Natural killer cell (primary cell): ENCODE data around the gene CD68. TPM values are rescaled to one million over a fixed set of nuclear protein-coding genes. Genes with fewer than 3 reads are reported as not detected.

Experiments used
- ATAC-seq, 3 donors: fragments of 150-1000 bp in 2 of 3; fragments of 200-7000 bp in 1 of 3; cut with Tn5 transposase; 1 replicate in 1 of 3; 2 replicates in 2 of 3; pipeline ENCODE4 v1.10.0; 2021; ENCODE audit warnings: mild to moderate bottlenecking in 2 of 3, moderate library complexity in 2 of 3
- DNase-seq, 2 donors: peaks; one replicate each; pipeline versions ENCODE4 v3.0.0 to v3.0.0-alpha.2; 2013 to 2021; ENCODE audit warnings: mixed read lengths in 1 of 2
- H3K27ac ChIP-seq: one replicate; pipeline ENCODE4 v1.5.1; 2013; ENCODE audit warnings: mild to moderate bottlenecking, low read length
- H3K27me3 ChIP-seq: one replicate; pipeline ENCODE4 v1.6.1; 2013; ENCODE audit warnings: low read length; ENCODE audit not compliant: control insufficient read depth, insufficient read depth
- H3K36me3 ChIP-seq: one replicate; pipeline ENCODE4 v1.6.1; 2013; ENCODE audit warnings: low read length; ENCODE audit not compliant: control insufficient read depth, insufficient read depth
- H3K4me1 ChIP-seq: one replicate; pipeline ENCODE4 v1.6.1; 2013; ENCODE audit warnings: low read length; ENCODE audit not compliant: control insufficient read depth, insufficient read depth
- H3K4me3 ChIP-seq: one replicate; pipeline ENCODE4 v1.5.1; 2013; ENCODE audit warnings: low read length
- H3K9me3 ChIP-seq: one replicate; pipeline ENCODE4 v1.6.1; 2013; ENCODE audit warnings: low read length; ENCODE audit not compliant: control insufficient read depth, insufficient read depth
- H3K27ac Mint-ChIP-seq, 2 donors: one replicate each; pipeline ENCODE4 v1.8.0; 2022; ENCODE audit warnings: mild to moderate bottlenecking in 2 of 2, mixed read lengths in 2 of 2, moderate library complexity in 1 of 2
- H3K27me3 Mint-ChIP-seq, 2 donors: one replicate each; pipeline ENCODE4 v1.8.0; 2022; ENCODE audit warnings: low read depth in 2 of 2, mixed read lengths in 2 of 2
- H3K36me3 Mint-ChIP-seq: one replicate; pipeline ENCODE4 v1.8.0; 2022; ENCODE audit warnings: mixed read lengths
- H3K4me1 Mint-ChIP-seq, 2 donors: one replicate each; pipeline ENCODE4 v1.8.0; 2022; ENCODE audit warnings: mixed read lengths in 2 of 2
- H3K4me3 Mint-ChIP-seq: one replicate; pipeline ENCODE4 v1.8.0; 2022; ENCODE audit warnings: mild to moderate bottlenecking, moderate library complexity, mixed read lengths
- H3K9me3 Mint-ChIP-seq, 2 donors: one replicate each; pipeline ENCODE4 v1.8.0; 2022; ENCODE audit warnings: mixed read lengths in 2 of 2
- WGBS: methylation state at CpG from one replicate; pipeline ENCODE4 v1.1.7; 2013; ENCODE audit warnings: missing lambda C conversion rate; ENCODE audit not compliant: insufficient coverage; 5-methylcytosine and 5-hydroxymethylcytosine counted together
- intact Hi-C: fragments of 100-400 bp; cut with micrococcal nuclease; formaldehyde crosslinking; loops from one replicate; pipeline ENCODE4 v1.14.2; 2022
- total RNA-seq, 4 donors: library from RNA; stranded (reverse); fragments of 120-200 nt in 1 of 4; gene quantifications; one replicate each; pipeline versions ENCODE4 v1.2.3 to v1.2.4, GENCODE V29; 2013 to 2022
- TF ChIP-seq, protein P1 (sequence below): fragments of 200-600 bp; IDR thresholded peaks from one replicate; pipeline ENCODE4 v1.8.0; 2022; ENCODE audit warnings: antibody characterized with exemption

CD68 gene
- total RNA-seq, 3 donors from 2014 or later (not counting 1 experiment from before 2014, with no cell fraction given) = 1.4 to 24.7 (median 13.0) TPM

DNA sequence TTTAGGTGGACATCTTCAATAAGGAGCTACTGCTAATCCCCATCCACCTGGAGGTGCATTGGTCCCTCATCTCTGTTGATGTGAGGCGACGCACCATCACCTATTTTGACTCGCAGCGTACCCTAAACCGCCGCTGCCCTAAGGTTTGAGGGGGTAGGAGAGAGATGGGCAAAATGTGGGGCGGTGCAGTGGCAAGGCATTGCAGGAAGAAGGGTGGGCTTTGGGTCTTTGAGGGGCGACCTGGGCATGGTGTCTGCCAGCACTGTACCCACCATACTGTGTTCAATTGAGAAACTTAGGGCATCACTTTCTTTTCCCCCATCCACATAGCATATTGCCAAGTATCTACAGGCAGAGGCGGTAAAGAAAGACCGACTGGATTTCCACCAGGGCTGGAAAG is 9.1 kb upstream of the CD68 start:
- H3K9me3 ChIP-seq = no peaks in the 10 kb centered on the region
- Mint-ChIP-seq H3K4me1 (peaks cover 30 to 38% of the 10 kb centered on the region in 2 donors), H3K27me3 (no peaks in the 10 kb centered on the region), H3K36me3 (no peaks in the 10 kb centered on the region), H3K9me3 (no peaks in the 10 kb centered on the region), H3K27ac (peak overlapping the region in 1 of 2 donors; percentile 100), H3K4me3 (no peak overlapping the region)
- H3K4me1 ChIP-seq = peaks cover 21% of the 10 kb centered on the region
- no peaks in the 10 kb centered on the region for H3K27me3 ChIP-seq
- ATAC-seq (no peak), DNase-seq (no peak)
- WGBS = 97% methylated on average over 10 of the region's 10 CpGs
- H3K27ac ChIP-seq = no peak overlapping the region
- H3K4me3 ChIP-seq = no peak overlapping the region
- TF ChIP-seq, protein P1, sequence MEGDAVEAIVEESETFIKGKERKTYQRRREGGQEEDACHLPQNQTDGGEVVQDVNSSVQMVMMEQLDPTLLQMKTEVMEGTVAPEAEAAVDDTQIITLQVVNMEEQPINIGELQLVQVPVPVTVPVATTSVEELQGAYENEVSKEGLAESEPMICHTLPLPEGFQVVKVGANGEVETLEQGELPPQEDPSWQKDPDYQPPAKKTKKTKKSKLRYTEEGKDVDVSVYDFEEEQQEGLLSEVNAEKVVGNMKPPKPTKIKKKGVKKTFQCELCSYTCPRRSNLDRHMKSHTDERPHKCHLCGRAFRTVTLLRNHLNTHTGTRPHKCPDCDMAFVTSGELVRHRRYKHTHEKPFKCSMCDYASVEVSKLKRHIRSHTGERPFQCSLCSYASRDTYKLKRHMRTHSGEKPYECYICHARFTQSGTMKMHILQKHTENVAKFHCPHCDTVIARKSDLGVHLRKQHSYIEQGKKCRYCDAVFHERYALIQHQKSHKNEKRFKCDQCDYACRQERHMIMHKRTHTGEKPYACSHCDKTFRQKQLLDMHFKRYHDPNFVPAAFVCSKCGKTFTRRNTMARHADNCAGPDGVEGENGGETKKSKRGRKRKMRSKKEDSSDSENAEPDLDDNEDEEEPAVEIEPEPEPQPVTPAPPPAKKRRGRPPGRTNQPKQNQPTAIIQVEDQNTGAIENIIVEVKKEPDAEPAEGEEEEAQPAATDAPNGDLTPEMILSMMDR = no peak
- peaks cover 37% of the 10 kb centered on the region for H3K36me3 ChIP-seq
- intact Hi-C loops = loop anchor here (5.0 kb wide), 1 partner anchor 272 kb away; no protein-coding TSS in a partner anchor

DNA sequence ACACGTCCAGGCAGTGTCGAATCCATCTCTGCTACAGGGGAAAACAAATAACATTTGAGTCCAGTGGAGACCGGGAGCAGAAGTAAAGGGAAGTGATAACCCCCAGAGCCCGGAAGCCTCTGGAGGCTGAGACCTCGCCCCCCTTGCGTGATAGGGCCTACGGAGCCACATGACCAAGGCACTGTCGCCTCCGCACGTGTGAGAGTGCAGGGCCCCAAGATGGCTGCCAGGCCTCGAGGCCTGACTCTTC is 7.2 kb upstream of the CD68 start:
- peak overlapping the region; percentile 98 to 100 for H3K27ac Mint-ChIP-seq
- H3K4me1 Mint-ChIP-seq = peaks cover 43 to 47% of the 10 kb centered on the region in 2 donors
- H3K9me3 Mint-ChIP-seq = no peaks in the 10 kb centered on the region
- Histone ChIP-seq H3K4me1 (peaks cover 27% of the 10 kb centered on the region), H3K36me3 (peaks cover 46% of the 10 kb centered on the region), H3K9me3 (no peaks in the 10 kb centered on the region), H3K27ac (peak overlapping the region; percentile 86), H3K27me3 (no peaks in the 10 kb centered on the region), H3K4me3 (peak overlapping the region; percentile 46)
- intact Hi-C loops = loop anchor here (1.0 to 5.0 kb wide), 6 partner anchors 11 to 270 kb away; partner anchors contain the start of genes EIF5A, FXR2, POLR2A and SENP3
- WGBS = 0% methylated on average over 10 of the region's 11 CpGs
- H3K27me3 Mint-ChIP-seq = no peaks in the 10 kb centered on the region
- H3K4me3 Mint-ChIP-seq = peak overlapping the region; percentile 99
- peaks cover 12% of the 10 kb centered on the region for H3K36me3 Mint-ChIP-seq
- TF ChIP-seq, protein P1 = no peak
- no peak for ATAC-seq
- DNase-seq = no peak

DNA sequence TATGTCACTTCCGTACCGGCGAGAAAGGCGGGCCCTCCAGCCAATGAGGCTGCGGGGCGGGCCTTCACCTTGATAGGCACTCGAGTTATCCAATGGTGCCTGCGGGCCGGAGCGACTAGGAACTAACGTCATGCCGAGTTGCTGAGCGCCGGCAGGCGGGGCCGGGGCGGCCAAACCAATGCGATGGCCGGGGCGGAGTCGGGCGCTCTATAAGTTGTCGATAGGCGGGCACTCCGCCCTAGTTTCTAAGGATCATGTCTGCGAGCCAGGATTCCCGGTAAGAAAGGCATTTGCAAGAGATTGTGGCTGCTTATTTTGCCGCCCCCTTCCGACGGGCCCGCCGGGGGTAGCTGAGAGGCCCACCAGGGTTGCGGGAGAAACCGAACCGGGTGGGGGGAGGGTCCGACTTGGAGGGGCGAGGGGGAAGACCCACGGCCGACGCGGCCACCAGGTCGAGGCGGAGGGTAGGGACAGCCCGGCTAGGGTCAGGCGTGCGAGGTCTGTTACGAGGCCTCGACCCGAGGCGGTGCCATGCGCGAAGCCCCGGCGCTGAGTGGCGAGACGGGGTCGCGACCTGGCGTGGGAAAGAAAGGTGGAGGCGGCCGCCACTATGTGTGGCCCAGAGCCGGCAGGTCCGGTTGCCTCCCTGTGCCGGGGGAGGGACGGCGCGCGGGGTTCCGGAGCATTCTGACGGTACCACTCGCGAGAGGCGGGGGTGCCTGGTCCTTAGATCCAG is 6.7 kb upstream of the CD68 start:
- Histone ChIP-seq H3K4me1 (peaks cover 30% of the 10 kb centered on the region), H3K4me3 (peak overlapping the region; percentile 93), H3K27me3 (no peaks in the 10 kb centered on the region), H3K9me3 (no peaks in the 10 kb centered on the region), H3K36me3 (peaks cover 48% of the 10 kb centered on the region), H3K27ac (peak overlapping the region; percentile 96)
- Mint-ChIP-seq H3K27ac (peak overlapping the region; percentile 98 to 100), H3K27me3 (no peaks in the 10 kb centered on the region), H3K4me3 (peak overlapping the region; percentile 99), H3K4me1 (peaks cover 43 to 47% of the 10 kb centered on the region in 2 donors), H3K9me3 (no peaks in the 10 kb centered on the region), H3K36me3 (peaks cover 15% of the 10 kb centered on the region)
- ATAC-seq = peak; percentile 79 to 93 (median 80)
- peak; percentile 99 to 100 for DNase-seq
- TF ChIP-seq, protein P1 = no peak
- intact Hi-C loops = loop anchor here (1.0 to 5.0 kb wide), 7 partner anchors 11 to 270 kb away; partner anchors contain the start of genes EIF5A, FXR2, MPDU1 and POLR2A
- WGBS = under 1% methylated on average over 73 of the region's 73 CpGs
